HL-60 (cell line): ENCODE results near the gene SH3BP5.

Experiments used
- DNase-seq, 2 experiments: peaks; one replicate each; pipeline ENCODE4 v3.0.0-alpha.2; 2010 to 2020; ENCODE audit warnings: low read depth in 1 of 2, low spot score in 1 of 2
- H3K27ac ChIP-seq: fragments of 250-450 bp; sonication (Bioruptor Pico); replicated peaks from 2 replicates; pipeline ENCODE4 v1.5.1; 2020; ENCODE audit warnings: mild to moderate bottlenecking, moderate library complexity
- H3K27me3 ChIP-seq: fragments of 250-450 bp; sonication (Bioruptor Pico); 2 replicates; pipeline ENCODE4 v1.5.1; 2021; ENCODE audit warnings: mild to moderate bottlenecking, moderate library complexity; ENCODE audit not compliant: insufficient read depth, poor library complexity, severe bottlenecking
- H3K4me3 ChIP-seq: replicated peaks from 2 replicates; pipeline ENCODE4 v1.5.1; 2011; ENCODE audit warnings: mild to moderate bottlenecking, control low read depth, low read length; ENCODE audit not compliant: insufficient read depth
- CTCF ChIP-seq: IDR thresholded peaks from one replicate; pipeline ENCODE4 v1.5.1; 2011; ENCODE audit warnings: low read length, control low read depth, inconsistent platforms; ENCODE audit not compliant: insufficient read depth
- GABPA ChIP-seq: IDR thresholded peaks from 2 replicates; pipeline ENCODE4 v1.6.1; 2012; ENCODE audit warnings: low read depth
- POLR2AphosphoS5 ChIP-seq: IDR thresholded peaks from 2 replicates; pipeline ENCODE4 v1.6.1; 2012; ENCODE audit warnings: low read depth
- REST ChIP-seq: IDR thresholded peaks from 2 replicates; pipeline ENCODE4 v1.6.1; 2012; ENCODE audit warnings: low read depth; ENCODE audit not compliant: insufficient replicate concordance
- SPI1 ChIP-seq: IDR thresholded peaks from 2 replicates; pipeline ENCODE4 v1.6.1; 2012; ENCODE audit warnings: low read depth, mild to moderate bottlenecking, borderline replicate concordance

SH3BP5 gene

GRCh38 chr3:15300323-15301078, 31.9 kb downstream of the SH3BP5 start:
- Histone ChIP-seq H3K27me3 (no peaks in the 10 kb centered on the region), H3K4me3 (no peak overlapping the region), H3K27ac (no peak overlapping the region)
- TF ChIP-seq SPI1 = peak; percentile 70
- no peak for TF ChIP-seq POLR2AphosphoS5
- DNase-seq = peak; percentile 58 to 60

- H3K4me3 ChIP-seq = no peak overlapping the region
- TF ChIP-seq SPI1 (no peak), POLR2AphosphoS5 (no peak), REST (no peak), CTCF (no peak), GABPA (no peak)
Observed at GRCh38 chr3:15299036-15299435, 33.4 kb downstream of the SH3BP5 start.

GRCh38 chr3:15298504-15298903, 33.9 kb downstream of the SH3BP5 start:
- TF ChIP-seq CTCF (no peak), REST (no peak), POLR2AphosphoS5 (no peak), GABPA (no peak), SPI1 (no peak)

More at GRCh38 chr3:15299036-15299435, 33.4 kb downstream of the SH3BP5 start:
- H3K27ac ChIP-seq = no peak overlapping the region
- H3K27me3 ChIP-seq = no peaks in the 10 kb centered on the region
- DNase-seq = no peak

GRCh38 chr3:15297608-15298350, 34.6 kb downstream of the SH3BP5 start:
- Histone ChIP-seq H3K27ac (no peak overlapping the region), H3K27me3 (no peaks in the 10 kb centered on the region), H3K4me3 (no peak overlapping the region)
- TF ChIP-seq CTCF = no peak
- no peak for TF ChIP-seq GABPA
- no peak for DNase-seq

More at GRCh38 chr3:15298504-15298903, 33.9 kb downstream of the SH3BP5 start:
- no peak for DNase-seq
- no peak overlapping the region for H3K27ac ChIP-seq
- no peaks in the 10 kb centered on the region for H3K27me3 ChIP-seq
- H3K4me3 ChIP-seq = no peak overlapping the region
